IPS-20b (cell line): ENCODE results near the gene NIPAL3.
"Not testable (repeated sequence)": the region's sequence is repeated elsewhere in the genome, so short reads cannot be mapped to it uniquely, and the experiment has no call there.

ENCODE experiments used
- H3K27ac ChIP-seq: one replicate; pipeline ENCODE4 v1.5.1; 2013; ENCODE audit warnings: low read length
- H3K27me3 ChIP-seq: 2 replicates; pipeline ENCODE4 v1.6.1; 2013; ENCODE audit warnings: mild to moderate bottlenecking, low read length, inconsistent platforms; ENCODE audit not compliant: insufficient read depth
- H3K36me3 ChIP-seq: 2 replicates; pipeline ENCODE4 v1.6.1; 2013; ENCODE audit warnings: low read depth, mild to moderate bottlenecking, inconsistent platforms, low read length, moderate library complexity; ENCODE audit not compliant: insufficient read depth
- H3K4me1 ChIP-seq: 2 replicates; pipeline ENCODE4 v1.6.1; 2013; ENCODE audit warnings: mild to moderate bottlenecking, control low read depth, inconsistent platforms, low read length, moderate library complexity; ENCODE audit not compliant: insufficient read depth
- H3K4me3 ChIP-seq: 2 replicates; pipeline ENCODE4 v1.5.1; 2013; ENCODE audit warnings: mild to moderate bottlenecking, low read length, inconsistent platforms
- H3K9ac ChIP-seq: 2 replicates; pipeline ENCODE4 v1.6.1; 2013; ENCODE audit warnings: low read depth, mild to moderate bottlenecking, inconsistent platforms, low read length, moderate library complexity
- H3K9me3 ChIP-seq: 2 replicates; pipeline ENCODE4 v1.6.1; 2013; ENCODE audit warnings: mild to moderate bottlenecking, low read depth, low read length, inconsistent platforms; ENCODE audit not compliant: insufficient read depth

NIPAL3 gene

DNA sequence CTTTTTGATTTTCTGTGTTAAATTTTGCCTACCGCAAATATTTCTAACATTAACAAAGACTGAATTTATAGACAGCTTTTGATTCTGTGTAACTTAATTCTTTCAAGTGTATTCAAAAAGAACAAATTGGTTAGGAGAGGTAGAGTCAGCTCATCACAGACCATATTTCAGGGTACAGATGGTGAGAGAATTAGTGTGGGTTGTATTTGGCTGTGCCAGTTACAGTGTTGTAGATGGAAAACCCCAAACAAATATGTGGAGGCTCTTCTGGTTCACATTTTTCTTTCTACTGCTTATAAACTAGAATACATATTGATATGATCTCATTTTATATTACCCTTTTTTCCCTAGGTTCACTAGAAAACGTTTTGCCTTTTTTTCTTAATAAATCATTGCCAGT is 98.1 kb downstream of the NIPAL3 start:
- Histone ChIP-seq H3K9ac (no peak overlapping the region), H3K36me3 (no peaks in the 10 kb centered on the region), H3K27ac (no peak overlapping the region), H3K9me3 (no peaks in the 10 kb centered on the region), H3K4me3 (no peak overlapping the region), H3K4me1 (peaks cover 3% of the 10 kb centered on the region; the same call in 1 of the 2 replicates), H3K27me3 (no peaks in the 10 kb centered on the region)

DNA sequence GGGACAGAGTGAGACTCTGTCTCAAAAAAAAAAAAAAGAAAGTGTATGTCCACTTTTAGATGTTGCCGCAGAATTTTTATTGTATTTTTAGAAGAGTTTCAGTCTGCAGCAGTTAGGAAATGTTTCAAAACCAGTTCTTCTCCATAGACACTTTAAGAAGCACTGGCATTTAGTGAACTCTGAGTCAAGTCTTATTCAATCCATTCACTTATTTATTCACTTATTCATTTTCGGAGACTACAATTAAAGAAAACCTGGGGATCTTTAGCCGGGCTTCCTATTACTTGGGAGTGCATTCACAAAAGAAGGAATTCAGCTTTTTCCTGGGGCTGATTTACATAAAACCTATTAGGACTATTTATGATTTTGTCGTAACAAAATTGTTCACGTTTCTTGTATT is 99.3 kb downstream of the NIPAL3 start:
- no peak overlapping the region for H3K27ac ChIP-seq

DNA sequence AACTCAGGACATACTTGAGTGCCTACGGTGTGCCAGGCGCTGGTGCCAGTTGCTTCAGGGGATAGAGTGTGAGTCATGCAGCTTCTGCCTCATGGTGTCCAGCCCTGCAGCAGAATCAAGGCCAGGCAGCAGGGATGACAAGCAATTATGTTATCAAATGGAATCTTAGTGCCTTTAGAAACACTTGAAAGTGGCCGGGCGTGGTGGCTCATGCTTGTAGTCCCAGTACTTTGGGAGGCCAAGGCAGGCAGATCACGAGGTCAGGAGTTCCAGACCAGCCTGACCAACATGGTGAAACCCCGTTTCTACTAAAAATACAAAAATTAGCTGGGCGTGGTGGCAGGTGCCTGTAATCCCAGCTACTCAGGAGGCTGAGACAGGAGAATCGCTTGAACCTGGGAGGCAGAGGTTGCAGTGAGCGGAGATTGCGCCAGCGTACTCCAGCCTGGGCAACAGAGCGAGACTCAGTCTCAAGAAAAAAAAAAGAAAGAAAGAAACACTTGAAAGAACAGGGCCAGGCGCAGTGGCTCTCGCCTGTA is 100.1 kb downstream of the NIPAL3 start:
- not testable (repeated sequence) for H3K4me1 ChIP-seq, H3K9me3 ChIP-seq, H3K27me3 ChIP-seq, H3K27ac ChIP-seq, H3K4me3 ChIP-seq, H3K9ac ChIP-seq
- peaks cover 10% of the 10 kb centered on the region; the same call in 1 of the 2 replicates for H3K36me3 ChIP-seq

More for the DNA sequence above, 99.3 kb downstream of the NIPAL3 start:
- no peak overlapping the region for H3K4me3 ChIP-seq
- H3K4me1 ChIP-seq: no peaks in the 10 kb centered on the region; the same call in 1 of the 2 replicates
- H3K9me3 ChIP-seq: no peaks in the 10 kb centered on the region
- peaks cover 7% of the 10 kb centered on the region; the same call in 1 of the 2 replicates for H3K36me3 ChIP-seq
- H3K27me3 ChIP-seq: no peaks in the 10 kb centered on the region
- no peak overlapping the region for H3K9ac ChIP-seq

DNA sequence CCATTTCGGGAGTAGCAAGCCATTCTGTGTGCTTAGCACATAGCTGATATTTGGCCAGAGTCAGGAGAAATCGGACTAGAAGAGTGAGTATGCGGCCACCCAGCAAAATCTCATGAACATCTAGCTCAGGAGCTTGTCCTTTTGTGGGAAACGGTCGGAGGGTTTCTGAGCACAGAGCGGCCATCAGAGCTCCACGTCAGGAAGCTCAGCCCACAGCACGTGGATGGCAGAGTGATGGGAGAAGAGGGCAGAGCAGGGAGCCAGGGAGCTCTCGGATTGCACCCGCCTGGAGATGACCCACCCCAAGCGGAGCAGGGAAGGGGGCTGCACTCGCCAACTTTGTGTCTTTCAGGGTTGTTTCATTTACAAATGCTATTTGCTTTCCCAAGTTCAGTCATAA is 100.9 kb downstream of the NIPAL3 start:
- peaks cover 10% of the 10 kb centered on the region; the same call in 1 of the 2 replicates for H3K36me3 ChIP-seq
- H3K27ac ChIP-seq: no peak overlapping the region
- H3K4me1 ChIP-seq: no peaks in the 10 kb centered on the region; the same call in 1 of the 2 replicates
- no peak overlapping the region for H3K4me3 ChIP-seq
- H3K9me3 ChIP-seq: no peaks in the 10 kb centered on the region
- no peak overlapping the region for H3K9ac ChIP-seq
- H3K27me3 ChIP-seq: no peaks in the 10 kb centered on the region

DNA sequence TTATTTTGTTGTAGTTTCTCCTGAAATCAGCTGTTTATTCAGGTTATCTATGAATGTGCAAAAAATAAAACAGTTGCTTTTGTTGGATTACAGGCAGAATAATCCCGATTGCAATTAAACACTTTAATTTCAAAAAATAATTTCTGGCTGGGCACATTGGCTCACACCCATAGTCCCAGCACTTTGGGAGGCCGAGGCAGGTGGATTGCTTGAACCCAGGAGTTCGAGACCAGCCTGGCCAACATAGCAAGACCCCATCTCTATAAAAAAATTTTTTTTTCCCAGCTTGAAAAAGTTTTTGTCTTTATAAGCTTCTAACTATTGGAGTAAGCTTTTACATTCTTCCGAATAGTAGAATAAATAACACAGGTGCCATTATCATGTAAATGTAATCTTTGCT is 102.3 kb downstream of the NIPAL3 start:
- no peaks in the 10 kb centered on the region for H3K27me3 ChIP-seq
- peaks cover 10% of the 10 kb centered on the region; the same call in 1 of the 2 replicates for H3K36me3 ChIP-seq
- no peaks in the 10 kb centered on the region; the same call in 1 of the 2 replicates for H3K4me1 ChIP-seq
- H3K27ac ChIP-seq: no peak overlapping the region
- no peaks in the 10 kb centered on the region for H3K9me3 ChIP-seq
- H3K4me3 ChIP-seq: no peak overlapping the region
- H3K9ac ChIP-seq: no peak overlapping the region

DNA sequence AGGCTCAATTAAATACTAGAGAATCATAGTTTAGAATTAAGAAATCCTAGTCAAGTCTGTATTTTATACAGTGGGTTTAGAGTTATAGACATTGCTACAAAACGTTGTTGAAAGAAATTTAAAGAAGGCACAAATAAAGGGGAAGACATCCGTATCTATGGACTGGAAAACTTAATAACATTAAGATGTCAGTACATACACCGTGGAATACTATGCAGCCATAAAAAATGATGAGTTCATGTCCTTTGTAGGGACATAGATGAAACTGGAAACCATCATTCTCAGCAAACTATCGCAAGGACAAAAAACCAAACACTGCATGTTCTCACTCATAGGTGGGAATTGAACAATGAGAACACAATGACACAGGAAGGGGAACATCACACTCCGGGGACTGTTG is 104.7 kb downstream of the NIPAL3 start:
- not testable (repeated sequence) for H3K4me3 ChIP-seq, H3K9ac ChIP-seq, H3K4me1 ChIP-seq, H3K27ac ChIP-seq, H3K9me3 ChIP-seq, H3K27me3 ChIP-seq
- H3K36me3 ChIP-seq: peaks cover 10% of the 10 kb centered on the region; the same call in 1 of the 2 replicates
